Astrocyte of the cerebellum (primary cell): ENCODE results near the gene ANXA7.
"Not testable (repeated sequence)": the region's sequence is repeated elsewhere in the genome, so short reads cannot be mapped to it uniquely, and the experiment has no call there.

Experiments
- DNase-seq: peaks from one replicate; pipeline ENCODE4 v3.0.0-alpha.2; 2011; ENCODE audit warnings: low read depth
- H3K4me3 ChIP-seq: 2 replicates; pipeline ENCODE4 v1.5.1; 2011; ENCODE audit warnings: mild to moderate bottlenecking, low read depth, low read length, moderate library complexity
- in situ Hi-C: cut with HindIII; loops from 2 replicates; pipeline ENCODE4 v1.10.0; 2017; ENCODE audit warnings: low sequenced_read_pairs
- TF ChIP-seq, protein P1 (sequence below): IDR thresholded peaks from 2 replicates; pipeline ENCODE4 v1.5.1; 2012; ENCODE audit warnings: low read length, low read depth, moderate library complexity, mild to moderate bottlenecking; ENCODE audit errors: missing control alignments

The ANXA7 gene

DNA sequence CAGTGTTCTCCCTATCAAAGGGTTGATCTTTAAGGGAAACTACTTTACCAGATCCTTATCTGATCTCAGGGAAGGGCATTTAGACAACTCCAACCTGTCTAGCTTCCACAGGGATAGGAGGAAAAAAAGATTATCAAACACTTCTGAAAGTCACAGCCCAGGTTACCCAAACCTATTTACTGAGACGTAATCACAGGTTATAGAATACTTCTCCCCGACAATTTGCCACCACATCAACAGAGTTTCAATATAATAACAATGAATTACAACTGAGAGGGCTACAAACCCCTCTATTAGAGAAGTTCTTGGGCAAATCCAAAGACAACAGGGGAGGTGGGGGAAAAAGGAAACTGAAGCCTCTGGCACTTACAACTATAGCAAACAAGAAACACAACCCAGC lies 81.5 kb downstream of the ANXA7 start:
- TF ChIP-seq, protein P1, sequence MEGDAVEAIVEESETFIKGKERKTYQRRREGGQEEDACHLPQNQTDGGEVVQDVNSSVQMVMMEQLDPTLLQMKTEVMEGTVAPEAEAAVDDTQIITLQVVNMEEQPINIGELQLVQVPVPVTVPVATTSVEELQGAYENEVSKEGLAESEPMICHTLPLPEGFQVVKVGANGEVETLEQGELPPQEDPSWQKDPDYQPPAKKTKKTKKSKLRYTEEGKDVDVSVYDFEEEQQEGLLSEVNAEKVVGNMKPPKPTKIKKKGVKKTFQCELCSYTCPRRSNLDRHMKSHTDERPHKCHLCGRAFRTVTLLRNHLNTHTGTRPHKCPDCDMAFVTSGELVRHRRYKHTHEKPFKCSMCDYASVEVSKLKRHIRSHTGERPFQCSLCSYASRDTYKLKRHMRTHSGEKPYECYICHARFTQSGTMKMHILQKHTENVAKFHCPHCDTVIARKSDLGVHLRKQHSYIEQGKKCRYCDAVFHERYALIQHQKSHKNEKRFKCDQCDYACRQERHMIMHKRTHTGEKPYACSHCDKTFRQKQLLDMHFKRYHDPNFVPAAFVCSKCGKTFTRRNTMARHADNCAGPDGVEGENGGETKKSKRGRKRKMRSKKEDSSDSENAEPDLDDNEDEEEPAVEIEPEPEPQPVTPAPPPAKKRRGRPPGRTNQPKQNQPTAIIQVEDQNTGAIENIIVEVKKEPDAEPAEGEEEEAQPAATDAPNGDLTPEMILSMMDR = no peak
- no peak overlapping the region for H3K4me3 ChIP-seq
- no peak for DNase-seq
- in situ Hi-C loops = no loop called here

- in situ Hi-C loops, DNase-seq, H3K4me3 ChIP-seq: not testable (repeated sequence)
Measured at GRCh38 chr10:73328523-73328922, 85.3 kb downstream of the ANXA7 start.

- DNase-seq, in situ Hi-C loops: not testable (repeated sequence)
Measured at GRCh38 chr10:73325290-73325689, 88.6 kb downstream of the ANXA7 start.

More at GRCh38 chr10:73325290-73325689, 88.6 kb downstream of the ANXA7 start:
- H3K4me3 ChIP-seq = not testable (repeated sequence)
